IPS-20b (cell line): Measurements from ENCODE around the gene FAM210A.

Experiments
- H3K27ac ChIP-seq: one replicate; pipeline ENCODE4 v1.5.1; 2013; ENCODE audit warnings: low read length
- H3K27me3 ChIP-seq: 2 replicates; pipeline ENCODE4 v1.6.1; 2013; ENCODE audit warnings: mild to moderate bottlenecking, low read length, inconsistent platforms; ENCODE audit not compliant: insufficient read depth
- H3K36me3 ChIP-seq: 2 replicates; pipeline ENCODE4 v1.6.1; 2013; ENCODE audit warnings: low read depth, mild to moderate bottlenecking, inconsistent platforms, low read length, moderate library complexity; ENCODE audit not compliant: insufficient read depth
- H3K4me1 ChIP-seq: 2 replicates; pipeline ENCODE4 v1.6.1; 2013; ENCODE audit warnings: mild to moderate bottlenecking, control low read depth, inconsistent platforms, low read length, moderate library complexity; ENCODE audit not compliant: insufficient read depth
- H3K4me3 ChIP-seq: 2 replicates; pipeline ENCODE4 v1.5.1; 2013; ENCODE audit warnings: mild to moderate bottlenecking, low read length, inconsistent platforms
- H3K9ac ChIP-seq: 2 replicates; pipeline ENCODE4 v1.6.1; 2013; ENCODE audit warnings: low read depth, mild to moderate bottlenecking, inconsistent platforms, low read length, moderate library complexity
- H3K9me3 ChIP-seq: 2 replicates; pipeline ENCODE4 v1.6.1; 2013; ENCODE audit warnings: mild to moderate bottlenecking, low read depth, low read length, inconsistent platforms; ENCODE audit not compliant: insufficient read depth

Gene FAM210A

GRCh38 chr18:13661051-13661778 is 65.1 kb downstream of the FAM210A start:
- Histone ChIP-seq H3K27me3 (no peaks in the 10 kb centered on the region), H3K9me3 (no peaks in the 10 kb centered on the region), H3K27ac (no peak overlapping the region), H3K4me3 (no peak overlapping the region), H3K4me1 (no peaks in the 10 kb centered on the region), H3K9ac (no peak overlapping the region), H3K36me3 (peaks cover 10% of the 10 kb centered on the region; the same call in 1 of the 2 replicates)

GRCh38 chr18:13660510-13660909 is 65.8 kb downstream of the FAM210A start:
- H3K9ac ChIP-seq, result no peak overlapping the region
- no peaks in the 10 kb centered on the region for H3K27me3 ChIP-seq
- no peak overlapping the region for H3K4me3 ChIP-seq
- peaks cover 3% of the 10 kb centered on the region; the same call in 1 of the 2 replicates for H3K36me3 ChIP-seq
- H3K4me1 ChIP-seq, result no peaks in the 10 kb centered on the region
- no peak overlapping the region for H3K27ac ChIP-seq
- H3K9me3 ChIP-seq, result no peaks in the 10 kb centered on the region

GRCh38 chr18:13658436-13659204 is 67.7 kb downstream of the FAM210A start:
- Histone ChIP-seq H3K9ac (no peak overlapping the region), H3K4me1 (0 out of 2 replicates have a peak, but pooled peaks cover 6% of the 10 kb centered on the region), H3K4me3 (no peak overlapping the region), H3K27me3 (no peaks in the 10 kb centered on the region), H3K27ac (no peak overlapping the region), H3K9me3 (no peaks in the 10 kb centered on the region), H3K36me3 (no peaks in the 10 kb centered on the region)

GRCh38 chr18:13657974-13658373 is 68.4 kb downstream of the FAM210A start:
- Histone ChIP-seq H3K36me3 (no peaks in the 10 kb centered on the region), H3K9me3 (no peaks in the 10 kb centered on the region), H3K9ac (no peak overlapping the region), H3K27me3 (no peaks in the 10 kb centered on the region), H3K4me1 (0 out of 2 replicates have a peak, but pooled peaks cover 6% of the 10 kb centered on the region), H3K4me3 (no peak overlapping the region), H3K27ac (no peak overlapping the region)

GRCh38 chr18:13653746-13654433 is 72.5 kb downstream of the FAM210A start:
- no peak overlapping the region for H3K4me3 ChIP-seq
- H3K9me3 ChIP-seq, result no peaks in the 10 kb centered on the region
- H3K9ac ChIP-seq, result no peak overlapping the region
- H3K4me1 ChIP-seq, result 0 out of 2 replicates have a peak, but pooled peaks cover 6% of the 10 kb centered on the region
- no peak overlapping the region for H3K27ac ChIP-seq
- no peaks in the 10 kb centered on the region for H3K27me3 ChIP-seq
- no peaks in the 10 kb centered on the region for H3K36me3 ChIP-seq

- H3K4me3 ChIP-seq, result no peak overlapping the region
- no peaks in the 10 kb centered on the region for H3K27me3 ChIP-seq
- H3K9me3 ChIP-seq, result no peaks in the 10 kb centered on the region
- H3K9ac ChIP-seq, result no peak overlapping the region
- no peak overlapping the region for H3K27ac ChIP-seq
- H3K36me3 ChIP-seq, result no peaks in the 10 kb centered on the region
- H3K4me1 ChIP-seq, result 0 out of 2 replicates have a peak, but pooled peaks cover 6% of the 10 kb centered on the region
Observed at GRCh38 chr18:13649397-13650390, 76.7 kb downstream of the FAM210A start.

GRCh38 chr18:13647761-13648160 is 78.6 kb downstream of the FAM210A start:
- H3K27me3 ChIP-seq, result no peaks in the 10 kb centered on the region
- H3K9ac ChIP-seq, result no peak overlapping the region
- H3K4me1 ChIP-seq, result no peaks in the 10 kb centered on the region
- no peaks in the 10 kb centered on the region for H3K36me3 ChIP-seq
- H3K27ac ChIP-seq, result no peak overlapping the region
- H3K4me3 ChIP-seq, result no peak overlapping the region
- H3K9me3 ChIP-seq, result no peaks in the 10 kb centered on the region

- no peak overlapping the region for H3K4me3 ChIP-seq
- H3K4me1 ChIP-seq, result no peaks in the 10 kb centered on the region
- no peak overlapping the region for H3K27ac ChIP-seq
- H3K36me3 ChIP-seq, result no peaks in the 10 kb centered on the region
- no peaks in the 10 kb centered on the region for H3K27me3 ChIP-seq
- no peaks in the 10 kb centered on the region; the same call in 1 of the 2 replicates for H3K9me3 ChIP-seq
- H3K9ac ChIP-seq, result no peak overlapping the region
Observed at GRCh38 chr18:13646633-13647032, 79.7 kb downstream of the FAM210A start.

- Histone ChIP-seq H3K9ac (no peak overlapping the region), H3K4me1 (no peaks in the 10 kb centered on the region), H3K36me3 (no peaks in the 10 kb centered on the region), H3K27ac (no peak overlapping the region), H3K9me3 (no peaks in the 10 kb centered on the region; the same call in 1 of the 2 replicates), H3K4me3 (no peak overlapping the region), H3K27me3 (no peaks in the 10 kb centered on the region)
Observed at GRCh38 chr18:13645093-13645492, 81.3 kb downstream of the FAM210A start.

GRCh38 chr18:13643261-13643751 is 83.1 kb downstream of the FAM210A start:
- no peak overlapping the region for H3K4me3 ChIP-seq
- no peaks in the 10 kb centered on the region for H3K4me1 ChIP-seq
- no peak overlapping the region for H3K27ac ChIP-seq
- H3K36me3 ChIP-seq, result no peaks in the 10 kb centered on the region
- H3K9ac ChIP-seq, result no peak overlapping the region
- H3K9me3 ChIP-seq, result no peaks in the 10 kb centered on the region; the same call in 1 of the 2 replicates
- H3K27me3 ChIP-seq, result no peaks in the 10 kb centered on the region
